Adrenal gland (tissue), 12 donors: ENCODE data around the gene SOS1. TPM values are rescaled to one million over a fixed set of nuclear protein-coding genes. Genes with fewer than 3 reads are reported as not detected.

ENCODE experiments used
- DNase-seq, 7 donors: peaks; one replicate each; pipeline ENCODE4 v3.0.0-alpha.2; 2019 to 2020
- H3K27ac ChIP-seq, 5 donors: fragments of 200-600 bp; sonication (generic) in 4 of 5; 1 replicate in 3 of 5; 2 replicates in 2 of 5; pipeline versions ENCODE4 v1.5.1 to v1.8.0; 2016 to 2020; ENCODE audit warnings: mild to moderate bottlenecking in 1 of 5
- H3K27me3 ChIP-seq: fragments of 200-600 bp; 2 replicates; pipeline ENCODE4 v1.8.0; 2021
- H3K36me3 ChIP-seq, 2 donors: fragments of 200-600 bp; replicated peaks in 1 of 2; 1 replicate in 1 of 2; 2 replicates in 1 of 2; pipeline versions ENCODE4 v1.5.1 to v1.8.0; 2018 to 2022
- H3K4me1 ChIP-seq, 2 donors: fragments of 200-600 bp; replicated peaks in 1 of 2; 1 replicate in 1 of 2; 2 replicates in 1 of 2; pipeline versions ENCODE4 v1.5.1 to v1.8.0; 2018 to 2021
- H3K4me3 ChIP-seq, 4 donors: fragments of 200-600 bp; sonication (generic) in 3 of 4; one replicate each; pipeline ENCODE4 v1.5.1; 2016 to 2018
- H3K9me3 ChIP-seq, 3 donors: fragments of 200-600 bp; sonication (generic) in 1 of 3; replicated peaks in 1 of 3; 1 replicate in 2 of 3; 2 replicates in 1 of 3; pipeline versions ENCODE4 v1.5.1 to v1.8.0; 2016 to 2021
- POLR2A ChIP-seq, 2 donors: fragments of 450-650 bp; IDR thresholded peaks; one replicate each; pipeline ENCODE4 v1.6.1; 2017; ENCODE audit warnings: antibody characterized with exemption in 2 of 2, mild to moderate bottlenecking in 2 of 2, moderate library complexity in 1 of 2
- WGBS, 4 donors: extraction: QIAGEN DNeasy Blood & Tissue Kit in 2 of 4; methylation state at CpG; one replicate each; pipeline versions ENCODE4 v1.1.5 to v1.1.7; 2013 to 2017; 5-methylcytosine and 5-hydroxymethylcytosine counted together
- intact Hi-C, 2 donors: fragments of 100-400 bp; cut with DNase I; formaldehyde crosslinking; loops; one replicate each; pipeline versions ENCODE4 v1.14.1 to v1.15.0; 2022 to 2023
- polyA plus RNA-seq, 3 donors: library from polyadenylated mRNA; stranded (reverse); fragments of 200-250 nt in 2 of 3; fragments of 350-450 nt in 1 of 3; fragmentation: Illumina TruSeq in 1 of 3; extraction: RNeasy Lipid Tissue Mini Kit (QIAGEN cat#74804) in 1 of 3; gene quantifications; one replicate each; pipeline ENCODE4 v1.2.3, GENCODE V29; 2013 to 2014
- total RNA-seq, 9 donors: library from RNA; depleted of rRNA in 4 of 9; stranded (reverse); fragments of >200 nt in 4 of 9; fragments of 120-200 nt in 1 of 9; fragmentation: NEBNext Ultra II Directional in 1 of 9; extraction: Animal tissue kit (Norgen Biotek cat#: 25700) in 1 of 9; gene quantifications; one replicate each; pipeline versions ENCODE4 v1.1.0 to v1.2.4, GENCODE V29; 2013 to 2023
- TF ChIP-seq, protein P1 (sequence below), 6 experiments: fragments of 450-650 bp in 4 of 6; fragments of 200-600 bp in 2 of 6; sonication (generic) in 1 of 6; IDR thresholded peaks; 1 replicate in 5 of 6; 2 replicates in 1 of 6; pipeline versions ENCODE4 v1.5.1 to v1.8.0; 2016 to 2021; ENCODE audit warnings: antibody characterized with exemption in 6 of 6, mild to moderate bottlenecking in 2 of 6, moderate library complexity in 1 of 6
- donor health status: healthy with polysubstance abuse.
- donor health status: Bipolar disorder and iron deficiency.
- donor health status: DM: yes; HTN: yes; CAD: no.
- donor health status: DM: no; HTN: no; CAD: no.
- donor health status: DM: no; HTN: no; CAD: no.
- donor health status: DM: yes; HTN: yes; CAD: no.

SOS1 gene
- total and polyA plus RNA-seq, 12 donors, result 6.4 to 42.0 (median 26.5) TPM

- TF ChIP-seq POLR2A (IDR thresholded peaks at IDR 0.05), result no peak
- TF ChIP-seq, protein P1, sequence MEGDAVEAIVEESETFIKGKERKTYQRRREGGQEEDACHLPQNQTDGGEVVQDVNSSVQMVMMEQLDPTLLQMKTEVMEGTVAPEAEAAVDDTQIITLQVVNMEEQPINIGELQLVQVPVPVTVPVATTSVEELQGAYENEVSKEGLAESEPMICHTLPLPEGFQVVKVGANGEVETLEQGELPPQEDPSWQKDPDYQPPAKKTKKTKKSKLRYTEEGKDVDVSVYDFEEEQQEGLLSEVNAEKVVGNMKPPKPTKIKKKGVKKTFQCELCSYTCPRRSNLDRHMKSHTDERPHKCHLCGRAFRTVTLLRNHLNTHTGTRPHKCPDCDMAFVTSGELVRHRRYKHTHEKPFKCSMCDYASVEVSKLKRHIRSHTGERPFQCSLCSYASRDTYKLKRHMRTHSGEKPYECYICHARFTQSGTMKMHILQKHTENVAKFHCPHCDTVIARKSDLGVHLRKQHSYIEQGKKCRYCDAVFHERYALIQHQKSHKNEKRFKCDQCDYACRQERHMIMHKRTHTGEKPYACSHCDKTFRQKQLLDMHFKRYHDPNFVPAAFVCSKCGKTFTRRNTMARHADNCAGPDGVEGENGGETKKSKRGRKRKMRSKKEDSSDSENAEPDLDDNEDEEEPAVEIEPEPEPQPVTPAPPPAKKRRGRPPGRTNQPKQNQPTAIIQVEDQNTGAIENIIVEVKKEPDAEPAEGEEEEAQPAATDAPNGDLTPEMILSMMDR (IDR thresholded peaks at IDR 0.05), result no peak
- no peak overlapping the region for H3K4me3 ChIP-seq
- peak in 5 of 7 donors; percentile 31 to 67 (median 44) for DNase-seq
- H3K9me3 ChIP-seq, result no peaks in the 10 kb centered on the region
- WGBS, 4 donors, result 12 to 30% (median 25%) methylated on average over 4 of the region's 4 CpGs
- no peaks in the 10 kb centered on the region for H3K27me3 ChIP-seq
- peaks cover 5 to 28% of the 10 kb centered on the region in 2 donors for H3K4me1 ChIP-seq
- no peaks in the 10 kb centered on the region for H3K36me3 ChIP-seq
- intact Hi-C loops, result no loop called here
- no peak overlapping the region for H3K27ac ChIP-seq
Observed at GRCh38 chr2:39107156-39107555, 13.7 kb downstream of the SOS1 start.

DNA sequence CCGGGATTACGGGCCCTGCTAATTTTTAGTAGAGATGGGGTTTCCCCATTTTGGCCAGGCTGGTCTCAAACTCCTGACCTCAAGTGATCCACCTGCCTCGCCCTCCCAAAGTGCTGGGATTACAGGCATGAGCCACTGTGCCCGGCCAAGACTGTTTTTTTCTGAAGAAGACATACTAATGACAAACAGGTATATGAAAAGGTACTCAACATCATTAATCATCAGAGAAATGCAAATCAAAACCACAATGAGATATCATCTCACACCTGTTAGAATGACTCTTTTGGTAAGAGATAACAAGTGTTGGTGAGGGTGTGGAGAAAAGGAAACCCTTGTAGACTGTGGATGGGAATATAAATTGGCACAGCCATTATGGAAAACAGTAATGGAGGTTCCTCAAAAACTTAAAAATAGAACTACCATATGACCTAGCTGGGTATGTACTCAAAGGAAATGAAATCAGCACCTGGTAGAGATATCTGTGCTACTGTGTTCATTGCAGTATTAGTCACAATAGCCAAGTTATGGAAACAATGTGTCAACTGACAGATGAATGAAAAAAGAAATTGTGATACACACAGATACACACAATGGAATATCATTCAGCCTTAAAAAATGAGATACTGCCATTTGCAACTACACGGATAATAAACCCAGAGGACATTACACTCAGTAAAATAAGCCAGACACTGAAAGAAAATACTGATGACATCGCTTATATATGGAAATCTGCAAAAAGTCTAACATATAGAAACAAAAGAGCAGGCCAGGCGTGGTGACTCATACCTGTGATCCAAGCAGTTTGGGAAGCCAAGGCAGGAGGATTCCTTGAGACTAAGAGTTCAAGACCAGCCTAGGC, 20.8 kb downstream of the SOS1 start:
- Histone ChIP-seq H3K9me3 (no peaks in the 10 kb centered on the region), H3K27ac (no peak overlapping the region), H3K4me3 (no peak overlapping the region), H3K4me1 (peaks cover 0 to 24% of the 10 kb centered on the region in 2 donors), H3K27me3 (no peaks in the 10 kb centered on the region), H3K36me3 (no peaks in the 10 kb centered on the region)
- TF ChIP-seq POLR2A (IDR thresholded peaks at IDR 0.05), result no peak
- TF ChIP-seq, protein P1 (IDR thresholded peaks at IDR 0.05), result no peak
- intact Hi-C loops, result no loop called here
- WGBS, 4 donors, result 95 to 99% (median 97%) methylated on average over 4 to 7 of the region's 7 CpGs
- no peak for DNase-seq

- no peak overlapping the region for H3K4me3 ChIP-seq
- H3K9me3 ChIP-seq, result no peaks in the 10 kb centered on the region
- 86 to 100% (median 96%) methylated on average over 2 of the region's 2 CpGs for WGBS, 4 donors
- no peak for TF ChIP-seq POLR2A (IDR thresholded peaks at IDR 0.05)
- TF ChIP-seq, protein P1 (IDR thresholded peaks at IDR 0.05), result no peak
- no peaks in the 10 kb centered on the region for H3K36me3 ChIP-seq
- no peak overlapping the region for H3K27ac ChIP-seq
- intact Hi-C loops, result no loop called here
- peaks cover 0 to 22% of the 10 kb centered on the region in 2 donors for H3K4me1 ChIP-seq
- no peak for DNase-seq
- no peaks in the 10 kb centered on the region for H3K27me3 ChIP-seq
Observed at GRCh38 chr2:39099310-39099869, 21.5 kb downstream of the SOS1 start.

GRCh38 chr2:39095624-39096023, 25.2 kb downstream of the SOS1 start:
- Histone ChIP-seq H3K9me3 (no peaks in the 10 kb centered on the region), H3K36me3 (no peaks in the 10 kb centered on the region), H3K27me3 (no peaks in the 10 kb centered on the region), H3K4me3 (no peak overlapping the region), H3K4me1 (peaks cover 0 to 21% of the 10 kb centered on the region in 2 donors), H3K27ac (no peak overlapping the region)
- WGBS, 4 donors, result 72 to 92% (median 86%) methylated on average over 1 of the region's 1 CpG
- intact Hi-C loops, result no loop called here
- TF ChIP-seq, protein P1 (IDR thresholded peaks at IDR 0.05), result no peak
- no peak for TF ChIP-seq POLR2A (IDR thresholded peaks at IDR 0.05)
- no peak for DNase-seq
